Upper lobe of right lung (tissue), 1 donor: ENCODE measurements around the gene MRPS27. TPM values are rescaled to one million over a fixed set of nuclear protein-coding genes. Genes with fewer than 3 reads are reported as not detected.

Experiments
- ATAC-seq: fragments of 200-7000 bp; cut with Tn5 transposase; one replicate; pipeline ENCODE4 v1.9.1; 2020; ENCODE audit warnings: mild to moderate bottlenecking, moderate library complexity
- DNase-seq: peaks from one replicate; pipeline ENCODE4 v3.0.0-alpha.2; 2020
- H3K27ac ChIP-seq: fragments of 200-600 bp; one replicate; pipeline ENCODE4 v1.8.0; 2022
- H3K27me3 ChIP-seq: fragments of 200-600 bp; one replicate; pipeline ENCODE4 v1.8.0; 2022; ENCODE audit warnings: mild to moderate bottlenecking
- H3K36me3 ChIP-seq: fragments of 200-600 bp; one replicate; pipeline ENCODE4 v1.8.0; 2022
- H3K4me1 ChIP-seq: fragments of 200-600 bp; one replicate; pipeline ENCODE4 v1.8.0; 2022
- H3K4me3 ChIP-seq: fragments of 200-600 bp; one replicate; pipeline ENCODE4 v1.8.0; 2022; ENCODE audit warnings: mild to moderate bottlenecking
- H3K9me3 ChIP-seq: fragments of 200-600 bp; one replicate; pipeline ENCODE4 v1.8.0; 2022
- CTCF ChIP-seq: fragments of 200-600 bp; IDR thresholded peaks from one replicate; pipeline ENCODE4 v1.8.0; 2022; ENCODE audit warnings: antibody characterized with exemption
- intact Hi-C: fragments of 100-400 bp; cut with DNase I; formaldehyde crosslinking; loops from one replicate; pipeline ENCODE4 v1.11.0; 2022
- total RNA-seq: library from RNA; stranded (reverse); fragmentation: NEBNext Ultra II Directional; extraction: Animal tissue kit (Norgen Biotek cat#: 25700); gene quantifications from one replicate; pipeline ENCODE4 v1.2.1, GENCODE V29; 2021
- donor health status: DM: no; HTN: yes; CAD: no; lungs with severe emphysema.

Gene MRPS27
- total RNA-seq, 1 donor from 2014 or later, result 34.2 TPM

GRCh38 chr5:72231991-72232703, 87.9 kb downstream of the MRPS27 start:
- DNase-seq (no peak), ATAC-seq (no peak)
- peaks cover 21% of the 10 kb centered on the region for H3K36me3 ChIP-seq
- H3K27ac ChIP-seq, result no peak overlapping the region
- no peaks in the 10 kb centered on the region for H3K27me3 ChIP-seq
- intact Hi-C loops, result no loop called here
- no peak overlapping the region for H3K4me3 ChIP-seq
- no peaks in the 10 kb centered on the region for H3K9me3 ChIP-seq
- H3K4me1 ChIP-seq, result peaks cover 10% of the 10 kb centered on the region
- no peak for TF ChIP-seq CTCF

GRCh38 chr5:72228960-72229359, 91.1 kb downstream of the MRPS27 start:
- H3K9me3 ChIP-seq, result no peaks in the 10 kb centered on the region
- ATAC-seq (no peak), DNase-seq (no peak)
- H3K27ac ChIP-seq, result no peak overlapping the region
- H3K36me3 ChIP-seq, result peaks cover 44% of the 10 kb centered on the region
- peaks cover 5% of the 10 kb centered on the region for H3K4me1 ChIP-seq
- TF ChIP-seq CTCF, result no peak
- no peak overlapping the region for H3K4me3 ChIP-seq
- intact Hi-C loops, result no loop called here
- H3K27me3 ChIP-seq, result no peaks in the 10 kb centered on the region

- Histone ChIP-seq H3K27ac (no peak overlapping the region), H3K9me3 (no peaks in the 10 kb centered on the region), H3K27me3 (no peaks in the 10 kb centered on the region), H3K36me3 (peaks cover 54% of the 10 kb centered on the region), H3K4me1 (no peaks in the 10 kb centered on the region), H3K4me3 (no peak overlapping the region)
- no peak for ATAC-seq
- intact Hi-C loops, result no loop called here
- no peak for TF ChIP-seq CTCF
- DNase-seq, result no peak
Observed at GRCh38 chr5:72226950-72227349, 93.1 kb downstream of the MRPS27 start.

GRCh38 chr5:72225741-72226140, 94.3 kb downstream of the MRPS27 start:
- DNase-seq (no peak), ATAC-seq (no peak)
- H3K27ac ChIP-seq, result no peak overlapping the region
- peaks cover 61% of the 10 kb centered on the region for H3K36me3 ChIP-seq
- no peak overlapping the region for H3K4me3 ChIP-seq
- no peak for TF ChIP-seq CTCF
- intact Hi-C loops, result no loop called here
- no peaks in the 10 kb centered on the region for H3K27me3 ChIP-seq
- H3K9me3 ChIP-seq, result no peaks in the 10 kb centered on the region
- no peaks in the 10 kb centered on the region for H3K4me1 ChIP-seq

- no peak overlapping the region for H3K4me3 ChIP-seq
- no peak for DNase-seq
- no peaks in the 10 kb centered on the region for H3K9me3 ChIP-seq
- peaks cover 68% of the 10 kb centered on the region for H3K36me3 ChIP-seq
- ATAC-seq, result no peak
- no peaks in the 10 kb centered on the region for H3K27me3 ChIP-seq
- intact Hi-C loops, result no loop called here
- H3K27ac ChIP-seq, result no peak overlapping the region
- no peak for TF ChIP-seq CTCF
- H3K4me1 ChIP-seq, result no peaks in the 10 kb centered on the region
Observed at GRCh38 chr5:72224946-72225463, 95.0 kb downstream of the MRPS27 start.
